ENCODE data around the gene ATP10A.

DNA sequence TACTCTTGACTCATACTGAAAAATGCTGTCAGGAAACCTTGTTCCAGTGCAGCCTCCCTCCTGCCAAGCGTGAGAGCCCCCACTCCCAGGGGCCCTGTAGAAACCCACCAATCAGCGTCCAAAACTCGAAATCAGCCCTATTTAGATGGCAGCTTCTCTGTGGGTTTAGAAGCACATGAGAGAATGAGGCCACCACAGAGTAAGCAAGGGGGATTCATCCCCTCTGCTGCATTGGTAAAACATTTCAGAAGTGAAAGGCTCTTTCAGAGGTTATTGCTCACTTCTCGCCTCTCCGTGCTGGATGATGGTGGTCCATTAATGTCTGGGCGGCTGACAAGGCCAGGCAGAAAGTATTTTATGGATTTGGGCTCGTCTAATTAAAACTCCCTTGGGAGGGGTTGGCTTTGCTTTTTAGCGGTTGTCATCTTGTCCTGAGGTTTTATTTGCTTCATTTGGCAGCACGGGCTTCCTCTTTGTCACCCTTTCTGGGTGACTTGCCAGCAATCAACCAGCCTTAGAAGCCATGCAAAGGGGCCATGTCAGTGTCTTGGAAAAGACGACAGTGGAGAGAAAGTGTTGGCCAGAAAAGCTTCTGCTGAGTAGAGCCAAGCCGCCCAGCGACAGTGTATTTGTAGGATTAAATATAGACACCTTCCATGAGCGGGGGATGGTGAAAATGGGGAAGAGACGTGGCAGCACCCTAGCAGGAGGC lies 145.5 kb downstream of the ATP10A start:
- TF ChIP-seq POLR2A (IDR thresholded peaks at IDR 0.05): no peak
- TF ChIP-seq, protein P1, sequence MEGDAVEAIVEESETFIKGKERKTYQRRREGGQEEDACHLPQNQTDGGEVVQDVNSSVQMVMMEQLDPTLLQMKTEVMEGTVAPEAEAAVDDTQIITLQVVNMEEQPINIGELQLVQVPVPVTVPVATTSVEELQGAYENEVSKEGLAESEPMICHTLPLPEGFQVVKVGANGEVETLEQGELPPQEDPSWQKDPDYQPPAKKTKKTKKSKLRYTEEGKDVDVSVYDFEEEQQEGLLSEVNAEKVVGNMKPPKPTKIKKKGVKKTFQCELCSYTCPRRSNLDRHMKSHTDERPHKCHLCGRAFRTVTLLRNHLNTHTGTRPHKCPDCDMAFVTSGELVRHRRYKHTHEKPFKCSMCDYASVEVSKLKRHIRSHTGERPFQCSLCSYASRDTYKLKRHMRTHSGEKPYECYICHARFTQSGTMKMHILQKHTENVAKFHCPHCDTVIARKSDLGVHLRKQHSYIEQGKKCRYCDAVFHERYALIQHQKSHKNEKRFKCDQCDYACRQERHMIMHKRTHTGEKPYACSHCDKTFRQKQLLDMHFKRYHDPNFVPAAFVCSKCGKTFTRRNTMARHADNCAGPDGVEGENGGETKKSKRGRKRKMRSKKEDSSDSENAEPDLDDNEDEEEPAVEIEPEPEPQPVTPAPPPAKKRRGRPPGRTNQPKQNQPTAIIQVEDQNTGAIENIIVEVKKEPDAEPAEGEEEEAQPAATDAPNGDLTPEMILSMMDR (IDR thresholded peaks at IDR 0.05): no peak
- no peak for TF ChIP-seq POLR2AphosphoS5 (IDR thresholded peaks at IDR 0.05)
